HG03060 (cell line): ENCODE results near the gene UGT1A4.

Experiments
- ATAC-seq: cut with Tn5 transposase; IDR thresholded peaks from one replicate; pipeline ENCODE4 v1.9.1; 2021; ENCODE audit warnings: low read depth, moderate number of reproducible peaks; ENCODE audit not compliant: unreplicated experiment

The UGT1A4 gene

DNA sequence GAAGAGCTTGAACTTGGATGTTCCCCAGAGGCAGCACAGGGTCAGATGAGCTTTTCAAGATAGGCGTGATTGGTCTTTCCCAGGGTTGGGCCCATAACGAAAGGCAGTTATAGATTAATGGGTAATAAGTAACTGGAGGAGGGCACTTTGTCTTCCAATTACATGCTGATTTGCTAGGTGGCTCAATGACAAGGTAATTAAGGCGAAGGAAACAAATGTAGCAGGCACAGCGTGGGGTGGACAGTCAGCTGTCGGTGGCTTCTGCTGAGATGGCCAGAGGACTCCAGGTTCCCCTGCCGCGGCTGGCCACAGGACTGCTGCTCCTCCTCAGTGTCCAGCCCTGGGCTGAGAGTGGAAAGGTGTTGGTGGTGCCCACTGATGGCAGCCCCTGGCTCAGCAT, at the start of gene UGT1A4:
TSS of gene UGT1A4 (plus strand) at position 185 of the 400 bp plus-strand sequence. CDS start at position 270, 85 bp downstream.
- no peak for ATAC-seq

DNA sequence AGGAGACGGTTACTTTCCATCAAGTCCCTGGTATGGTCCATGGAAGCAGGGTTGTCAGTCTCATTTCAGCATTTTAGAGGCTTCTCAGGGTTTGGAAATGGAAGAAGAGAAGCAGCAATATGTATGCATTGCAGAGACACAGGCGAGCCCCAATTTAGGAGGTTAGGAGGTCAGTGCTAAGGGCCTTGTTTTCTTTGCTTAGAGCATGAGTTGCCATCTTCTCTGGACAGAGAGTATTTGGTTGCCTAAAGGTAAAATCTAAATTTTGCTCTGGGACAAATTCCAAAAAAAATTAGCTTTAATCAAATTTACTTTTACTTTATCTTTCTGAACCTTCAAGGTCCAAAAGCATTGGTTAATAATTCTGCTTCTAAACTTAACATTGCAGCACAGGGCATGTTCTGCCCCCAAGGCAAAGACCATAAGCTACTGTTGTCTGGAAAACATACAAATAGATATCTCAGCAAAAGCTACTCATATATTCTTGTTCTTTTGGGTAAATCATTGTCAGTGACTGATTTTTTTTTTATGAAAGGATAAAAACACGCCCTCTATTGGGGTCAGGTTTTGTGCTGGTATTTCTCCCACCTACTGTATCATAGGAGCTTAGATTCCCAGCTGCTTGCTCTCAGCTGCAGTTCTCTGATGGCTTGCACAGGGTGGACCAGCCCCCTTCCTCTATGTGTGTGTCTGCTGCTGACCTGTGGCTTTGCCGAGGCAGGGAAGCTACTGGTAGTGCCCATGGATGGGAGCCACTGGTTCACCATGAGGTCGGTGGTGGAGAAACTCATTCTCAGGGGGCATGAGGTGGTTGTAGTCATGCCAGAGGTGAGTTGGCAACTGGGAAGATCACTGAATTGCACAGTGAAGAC, 47.0 kb upstream of the UGT1A4 start, which contains the start of gene UGT1A9:
TSS of gene UGT1A9 (plus strand) at position 609 of the 872 bp plus-strand sequence. CDS start at position 646, 37 bp downstream.
- ATAC-seq, result no peak

GRCh38 chr2:233672886-233673285, 45.6 kb upstream of the UGT1A4 start:
- ATAC-seq, result no peak

GRCh38 chr2:233673896-233674295, 44.6 kb upstream of the UGT1A4 start:
- ATAC-seq, result no peak

DNA sequence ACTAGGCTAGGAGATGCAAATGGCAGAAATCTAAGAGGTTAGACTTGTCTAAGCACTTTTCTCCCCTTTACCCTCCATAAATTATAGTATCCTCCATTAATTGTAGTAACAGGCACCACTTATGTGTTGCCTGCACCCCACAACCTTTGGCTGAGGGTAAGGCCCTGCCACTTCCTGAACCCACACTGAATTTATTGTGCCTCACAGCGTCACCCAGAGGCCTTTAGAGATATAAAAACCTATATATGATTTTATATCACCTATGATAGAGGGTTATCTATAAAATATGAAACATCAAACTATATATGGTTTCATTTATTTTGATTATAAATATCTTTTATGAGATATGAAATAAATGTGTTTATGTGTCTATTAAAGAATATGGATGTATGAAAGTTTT, 44.2 kb upstream of the UGT1A4 start:
- no peak for ATAC-seq

DNA sequence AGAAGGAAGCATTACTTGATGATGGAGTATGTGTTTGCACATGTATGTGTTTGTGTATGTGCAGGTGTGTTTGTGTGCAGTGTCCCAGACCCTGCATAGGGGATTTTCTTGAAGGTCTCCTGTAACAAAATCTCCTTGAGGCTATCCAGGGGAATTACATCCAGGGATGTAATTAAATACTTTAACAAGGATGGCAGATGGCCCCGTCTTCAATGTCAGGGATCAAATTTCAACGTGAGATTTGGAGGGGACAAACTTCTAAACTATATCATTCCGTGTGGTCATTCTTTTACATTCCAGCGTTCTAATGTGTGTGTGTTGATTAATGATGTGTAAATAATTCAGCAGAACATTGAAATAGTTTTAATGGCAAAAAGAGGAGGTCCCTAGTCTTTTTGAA, 43.5 kb upstream of the UGT1A4 start:
- no peak for ATAC-seq

- no peak for ATAC-seq
These were observed 42.5 kb upstream of the UGT1A4 start for GRCh38 chr2:233676046-233676445.

DNA sequence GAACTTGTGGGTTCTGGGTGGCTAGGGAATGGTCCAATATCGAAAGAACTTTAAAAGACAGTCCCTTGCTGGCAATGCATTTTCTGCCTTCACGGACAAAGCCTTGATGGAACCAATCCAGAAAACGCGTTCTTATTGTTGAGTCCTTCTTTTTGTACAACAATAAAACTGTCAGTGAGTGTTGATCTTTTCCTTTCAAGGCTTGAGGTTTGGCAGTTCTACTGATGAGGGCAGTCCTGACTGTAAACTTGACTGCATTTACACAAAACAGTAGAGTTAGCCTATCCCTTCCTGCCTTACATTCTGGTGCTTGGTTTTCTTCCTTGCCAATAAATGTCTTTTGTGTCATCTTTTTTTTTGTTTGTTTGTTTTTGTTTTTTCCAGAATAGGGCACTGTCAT, 39.3 kb upstream of the UGT1A4 start:
- ATAC-seq, result no peak

- no peak for ATAC-seq
These were observed 38.0 kb upstream of the UGT1A4 start for GRCh38 chr2:233680361-233681045.

GRCh38 chr2:233681521-233682099, 36.9 kb upstream of the UGT1A4 start, which contains the start of gene UGT1A7:
UGT1A7 (plus strand) TSS chr2:233681901; CDS start chr2:233681938, 37 bp downstream.
- ATAC-seq, result no peak

- no peak for ATAC-seq
These were observed 33.9 kb upstream of the UGT1A4 start for GRCh38 chr2:233684640-233685039.

GRCh38 chr2:233686928-233687327, 31.6 kb upstream of the UGT1A4 start:
- ATAC-seq, result no peak

DNA sequence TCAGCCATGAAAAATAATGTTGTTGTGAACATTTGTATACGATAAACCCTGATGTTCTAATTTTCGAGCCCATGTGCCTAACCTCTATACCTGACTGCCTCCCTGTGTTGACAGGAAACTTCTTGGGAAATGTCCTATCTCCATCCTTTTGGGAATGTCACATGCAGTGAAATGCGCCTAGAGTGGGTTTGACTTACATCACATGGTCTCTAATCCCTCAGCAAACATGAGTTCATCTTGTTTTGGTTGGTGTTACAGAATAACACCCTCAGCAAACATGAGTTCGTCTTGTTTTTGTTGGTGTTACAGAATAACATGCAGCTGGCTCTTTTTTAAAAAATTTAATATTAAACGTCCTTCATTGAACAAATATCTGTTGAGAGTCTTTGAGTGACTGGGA, 30.2 kb upstream of the UGT1A4 start:
- ATAC-seq, result no peak

GRCh38 chr2:233689031-233689430, 29.5 kb upstream of the UGT1A4 start:
- ATAC-seq, result no peak

DNA sequence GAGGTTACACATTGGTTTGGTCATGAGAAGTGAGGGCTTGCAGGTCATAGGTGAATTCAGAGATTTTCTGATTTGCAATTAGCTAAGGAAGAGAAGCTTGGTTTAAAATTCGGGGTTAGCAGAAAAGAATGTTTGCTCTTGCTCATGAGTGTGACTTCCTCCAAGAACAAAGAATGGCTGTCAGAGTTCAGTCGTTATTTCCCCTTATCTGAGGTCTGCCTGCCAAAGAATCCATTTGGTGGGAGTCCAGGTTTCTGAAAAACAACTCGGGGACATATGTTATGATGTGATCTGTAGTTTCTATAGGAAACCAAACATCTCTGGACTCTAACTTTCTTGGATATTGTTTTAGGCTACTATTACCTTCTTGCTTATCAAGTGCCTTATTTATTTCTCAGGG, 29.0 kb upstream of the UGT1A4 start:
- ATAC-seq, result no peak

DNA sequence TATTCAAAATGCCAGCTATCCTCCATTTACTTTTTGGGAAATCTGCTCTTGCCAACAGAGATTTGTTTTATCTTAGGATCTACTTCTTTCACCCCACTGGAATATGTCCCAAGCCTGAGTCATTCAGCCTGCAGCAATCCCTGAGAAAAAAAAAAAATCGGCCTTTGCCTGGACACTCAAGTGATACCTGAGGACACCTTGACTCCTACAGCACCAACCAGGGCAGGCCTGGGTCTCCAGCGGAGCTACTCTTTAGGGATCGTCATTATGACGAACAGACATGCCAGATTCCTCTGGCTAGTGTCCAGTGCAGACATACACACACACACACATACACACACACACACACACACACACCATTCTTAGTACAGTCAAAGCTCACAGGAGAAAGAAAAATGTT, 28.1 kb upstream of the UGT1A4 start:
- ATAC-seq, result no peak

DNA sequence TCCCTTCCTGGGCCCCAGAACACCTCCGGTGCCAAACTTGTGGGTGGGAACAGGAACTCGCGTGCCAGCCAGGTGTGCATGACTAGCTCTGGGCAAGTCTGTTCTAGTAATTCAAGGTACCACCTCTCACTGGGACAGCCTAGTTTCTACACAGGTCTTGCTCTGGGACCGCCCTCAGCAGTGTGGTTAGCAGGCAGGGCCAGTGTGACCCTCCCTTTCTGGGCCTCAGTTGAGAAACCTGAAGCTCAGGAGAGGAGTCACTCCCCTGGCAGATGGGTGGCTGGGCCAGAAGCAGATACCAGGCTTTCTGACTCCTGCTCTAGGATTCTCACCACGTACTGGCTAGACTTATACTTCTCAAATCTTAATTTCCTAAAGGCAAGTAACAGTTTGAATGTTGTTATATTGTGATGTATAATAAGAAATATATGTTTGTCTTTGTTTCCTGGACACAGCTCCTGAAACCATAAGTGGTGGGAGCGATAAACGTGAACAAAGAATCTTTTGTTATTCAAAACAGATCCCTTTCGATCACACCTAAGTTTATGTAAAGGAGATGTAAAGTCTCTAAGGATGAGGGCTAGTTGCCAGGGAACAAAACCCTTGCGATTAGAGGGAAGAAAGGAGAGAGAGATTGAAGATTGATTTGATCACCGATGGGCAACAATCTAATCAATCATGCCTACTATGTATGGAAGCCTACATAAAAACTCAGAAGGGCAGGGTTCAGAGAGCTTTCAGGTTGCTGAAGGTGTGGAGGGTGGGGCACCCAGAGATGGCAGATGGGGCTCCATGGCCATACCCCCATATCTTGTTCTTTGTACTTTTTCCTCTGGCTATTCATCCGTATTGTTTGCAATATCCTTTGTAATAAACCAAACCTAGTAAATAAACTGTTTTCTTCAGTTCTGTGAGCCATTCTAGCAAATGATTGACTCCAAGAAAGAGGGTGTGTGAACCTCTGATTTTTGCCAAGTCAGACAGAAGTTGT, 26.8 kb upstream of the UGT1A4 start:
- no peak for ATAC-seq

DNA sequence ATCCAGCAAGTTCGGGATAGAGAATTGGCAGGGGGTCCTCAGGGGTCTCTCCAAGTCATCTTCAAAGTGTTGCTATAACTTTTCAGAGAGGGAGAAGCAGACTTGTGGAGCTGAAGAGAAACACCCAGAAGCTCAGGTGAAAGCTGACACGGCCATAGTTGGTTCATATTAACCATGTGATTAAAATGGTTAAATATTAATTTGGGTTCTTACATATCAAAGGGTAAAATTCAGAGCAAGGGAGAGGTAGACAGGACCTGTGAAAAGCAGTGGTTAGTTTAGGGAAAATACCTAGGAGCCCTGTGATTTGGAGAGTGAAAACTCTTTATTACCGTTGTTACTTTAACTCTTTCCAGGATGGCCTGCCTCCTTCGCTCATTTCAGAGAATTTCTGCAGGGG, 25.9 kb upstream of the UGT1A4 start, which contains the start of gene UGT1A6:
TSS of gene UGT1A6 (plus strand) at position 243 of the 400 bp plus-strand sequence. CDS start at position 358, 115 bp downstream.
- no peak for ATAC-seq

GRCh38 chr2:233693963-233694362, 24.6 kb upstream of the UGT1A4 start:
- ATAC-seq, result no peak

GRCh38 chr2:233698740-233699139, 19.8 kb upstream of the UGT1A4 start:
- ATAC-seq, result no peak
